GM18505 (cell line): Measurements from ENCODE around the gene SERPINH1.
A peak's percentile ranks its signal among the peaks of the same experiment; 100 is the strongest.

Experiments
- ATAC-seq: cut with Tn5 transposase; IDR thresholded peaks from one replicate; pipeline ENCODE4 v1.9.1; 2021; ENCODE audit not compliant: unreplicated experiment
- POLR2A ChIP-seq: IDR thresholded peaks from 4 replicates; pipeline ENCODE4 v1.6.1; 2011; ENCODE audit warnings: borderline replicate concordance; ENCODE audit not compliant: insufficient read depth, insufficient read length; ENCODE audit errors: extremely low read depth

Gene SERPINH1

DNA sequence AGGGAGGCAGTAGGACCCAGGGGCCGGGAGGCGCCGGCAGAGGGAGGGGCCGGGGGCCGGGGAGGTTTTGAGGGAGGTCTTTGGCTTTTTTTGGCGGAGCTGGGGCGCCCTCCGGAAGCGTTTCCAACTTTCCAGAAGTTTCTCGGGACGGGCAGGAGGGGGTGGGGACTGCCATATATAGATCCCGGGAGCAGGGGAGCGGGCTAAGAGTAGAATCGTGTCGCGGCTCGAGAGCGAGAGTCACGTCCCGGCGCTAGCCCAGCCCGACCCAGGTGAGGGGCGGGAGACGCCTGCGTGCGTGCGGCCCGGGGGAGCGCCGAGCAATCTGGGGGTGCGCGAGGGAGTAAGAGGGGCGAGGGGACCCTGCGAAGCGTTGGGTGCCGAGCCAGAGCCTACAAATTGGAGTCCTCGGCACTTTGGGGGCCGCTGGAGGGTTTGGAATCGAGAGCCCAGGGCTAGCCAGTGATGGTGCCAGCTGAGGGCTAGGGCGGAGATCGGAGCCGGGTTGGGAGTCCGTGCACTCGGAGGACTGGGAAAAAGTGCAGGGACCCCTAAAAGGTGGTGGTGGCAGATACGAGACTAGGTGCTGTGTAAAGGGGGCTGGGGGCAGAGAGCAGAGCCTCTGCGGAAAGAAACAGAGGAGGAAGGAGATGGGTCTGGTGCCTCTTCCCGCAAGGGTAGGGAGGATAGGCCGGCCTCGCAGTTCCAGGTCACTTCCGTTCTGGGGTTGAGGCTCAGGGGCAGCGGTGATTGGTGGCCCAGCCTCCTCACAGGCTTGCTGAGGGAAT lies at the start of gene SERPINH1:
Gene SERPINH1 (plus strand): TSS at position 206 of the 788 bp plus-strand sequence. CDS start 4,097 bp downstream, outside the sequence.
- peak; percentile 85 for TF ChIP-seq POLR2A

DNA sequence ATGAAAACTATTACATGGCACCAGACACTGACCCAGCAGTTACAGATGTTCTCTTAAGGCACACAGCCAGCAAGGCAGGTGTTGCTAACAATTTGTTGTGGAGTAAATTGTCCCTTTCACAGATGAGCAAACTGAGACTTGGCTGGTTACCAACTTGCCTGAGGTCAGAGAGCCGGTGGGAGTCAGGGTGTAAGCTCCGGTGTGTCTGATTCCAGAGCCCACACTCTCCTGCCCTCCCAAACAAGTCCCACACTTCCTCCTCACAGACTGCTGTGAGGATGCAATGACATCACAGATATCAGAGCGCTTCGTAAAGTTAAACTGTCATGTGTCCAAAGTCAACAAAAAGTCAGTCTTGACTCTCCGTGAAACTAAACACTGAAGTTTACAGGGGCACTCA lies 48.8 kb upstream of the SERPINH1 start:
- no peak for TF ChIP-seq POLR2A
- no peak for ATAC-seq

More for the DNA sequence above, at the start of gene SERPINH1:
- peak; percentile 67 for ATAC-seq

DNA sequence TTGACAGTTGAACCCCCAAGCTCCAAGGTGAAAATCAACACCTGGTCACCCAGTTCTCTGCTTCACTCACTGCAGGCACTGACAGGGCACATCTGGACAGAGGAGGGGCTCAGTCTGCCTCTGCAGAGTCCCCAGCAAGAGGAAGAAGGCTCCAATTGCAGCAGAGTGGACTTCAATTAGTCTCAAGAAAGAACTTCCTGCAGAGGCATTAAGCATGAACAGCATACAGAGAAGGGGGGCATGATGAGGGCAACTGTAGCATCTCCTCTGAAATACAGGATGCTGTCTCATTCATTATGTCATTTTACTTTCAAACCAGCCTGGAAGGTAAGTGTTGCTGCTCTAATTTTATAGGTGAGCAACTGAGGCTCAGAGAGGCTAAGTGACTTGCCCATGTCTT lies 47.5 kb upstream of the SERPINH1 start:
- no peak for ATAC-seq
- no peak for TF ChIP-seq POLR2A

DNA sequence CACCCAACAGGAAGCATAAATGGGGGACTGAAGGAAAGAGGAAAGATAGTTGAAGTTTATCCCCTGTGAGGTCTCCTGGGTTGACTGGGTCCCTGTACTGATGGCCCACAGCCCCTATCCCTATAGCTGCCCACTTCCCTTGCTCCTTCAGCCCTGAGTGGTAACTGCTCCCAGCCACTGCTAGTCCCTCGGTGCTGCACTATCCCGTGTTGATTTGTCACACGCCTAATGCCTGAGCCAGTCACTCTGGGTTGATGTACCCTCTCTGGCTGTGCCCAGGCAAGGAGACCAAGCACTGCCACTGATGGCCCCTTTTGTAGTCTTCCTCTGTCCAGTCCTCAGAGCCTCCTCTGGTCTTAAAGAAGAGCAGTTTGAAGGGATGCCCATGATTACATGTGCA lies 45.9 kb upstream of the SERPINH1 start:
- no peak for TF ChIP-seq POLR2A
- no peak for ATAC-seq

DNA sequence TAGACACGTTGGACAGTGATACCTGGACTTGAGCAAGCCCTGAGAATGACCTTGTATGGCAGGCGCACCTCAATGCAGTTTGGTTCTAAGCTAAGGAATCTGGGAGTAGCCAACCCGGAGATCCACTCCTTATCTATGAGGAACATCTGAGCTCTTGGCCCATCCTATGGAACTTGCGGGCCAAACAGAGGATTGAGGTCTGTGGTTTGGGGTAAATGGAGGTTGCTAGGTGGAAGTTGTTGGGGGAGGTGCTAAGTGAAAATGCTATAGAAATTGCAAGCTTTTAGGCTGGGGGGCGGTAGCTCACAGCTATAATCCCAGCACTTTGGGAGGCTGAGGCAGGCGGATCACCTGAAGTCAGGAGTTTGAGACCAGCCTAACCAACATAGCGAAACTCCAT lies 45.2 kb upstream of the SERPINH1 start:
- TF ChIP-seq POLR2A, result no peak

DNA sequence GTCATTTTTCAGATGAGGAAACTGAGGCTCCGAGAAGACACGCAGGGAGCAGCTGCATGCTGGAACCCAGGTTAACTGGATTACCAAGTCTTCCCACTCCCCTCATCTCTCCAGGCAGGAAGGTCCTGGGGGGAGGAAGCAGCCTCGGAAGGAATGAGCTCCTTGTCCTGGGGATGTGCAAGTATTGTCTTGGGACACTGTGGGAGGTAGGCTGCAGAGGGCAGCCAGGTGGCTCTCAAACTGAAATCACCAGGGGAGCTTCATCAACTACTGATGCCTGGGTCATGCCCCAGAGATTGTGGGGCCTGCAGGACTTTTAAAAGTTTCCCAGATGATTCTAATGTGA lies 43.9 kb upstream of the SERPINH1 start:
- no peak for TF ChIP-seq POLR2A
- no peak for ATAC-seq

More for the DNA sequence above, 45.2 kb upstream of the SERPINH1 start:
- no peak for ATAC-seq

DNA sequence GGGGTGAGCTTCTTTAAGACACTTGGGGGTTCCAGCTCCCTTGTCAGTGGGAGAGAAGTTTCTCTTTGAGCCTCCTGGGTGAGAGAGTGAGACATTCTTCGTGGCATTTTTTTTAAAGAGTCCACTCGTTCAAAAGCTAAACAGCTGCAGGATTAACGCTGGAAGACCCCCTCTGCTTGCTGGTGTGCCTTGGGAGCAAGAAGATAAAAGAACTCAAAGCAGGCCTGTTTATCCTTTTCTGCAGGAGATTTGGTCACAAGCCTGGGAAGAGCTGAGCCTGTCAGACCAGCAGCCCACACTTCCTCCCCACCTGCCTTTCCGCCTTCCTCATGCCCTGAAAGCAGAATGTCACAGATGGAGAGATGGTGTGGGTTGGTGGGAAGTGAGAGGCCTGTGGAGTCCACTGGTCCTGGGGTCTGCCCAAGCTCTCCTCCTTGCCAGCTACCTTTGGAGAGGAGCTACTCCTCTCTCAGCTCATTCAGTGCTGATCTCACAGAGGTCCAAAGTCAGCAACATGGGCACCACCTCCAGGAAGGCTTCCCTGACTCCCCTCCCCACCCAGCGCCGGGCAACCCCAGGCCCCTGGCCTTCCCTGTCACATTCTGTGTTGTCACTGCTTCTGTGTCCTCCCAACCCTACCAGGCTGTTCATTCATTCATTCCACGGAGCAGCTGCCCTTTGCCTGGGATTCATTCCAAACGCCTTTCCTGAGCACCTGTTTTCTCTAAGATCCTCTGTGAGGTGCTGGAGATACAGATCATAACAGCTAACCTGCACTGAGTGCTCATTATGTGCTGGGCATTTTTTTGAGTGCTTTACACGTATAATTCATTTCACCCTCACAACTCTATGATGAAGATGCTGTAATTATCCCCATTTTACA lies 43.0 kb upstream of the SERPINH1 start:
- ATAC-seq, result no peak
- TF ChIP-seq POLR2A, result no peak

DNA sequence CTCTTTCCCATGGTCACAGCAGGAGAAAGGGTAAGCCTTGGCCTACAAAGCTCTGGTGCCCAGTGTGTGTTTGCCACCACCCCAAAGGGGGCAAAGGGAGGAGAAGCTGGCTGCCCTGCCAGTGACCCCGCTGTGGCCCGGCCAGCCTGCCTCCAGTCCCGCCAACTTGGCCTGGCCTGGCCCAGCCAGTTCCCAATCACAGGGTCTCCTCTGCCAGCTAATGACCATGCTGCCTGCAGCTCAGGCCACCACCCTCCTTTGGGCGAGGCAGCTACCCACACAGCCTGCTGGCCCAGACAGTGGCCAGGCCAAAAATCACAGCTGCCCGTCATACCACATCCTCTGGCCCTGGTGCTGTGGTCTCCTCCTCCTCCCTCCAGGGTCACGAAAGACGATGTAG lies 41.4 kb upstream of the SERPINH1 start:
- no peak for ATAC-seq
- TF ChIP-seq POLR2A, result no peak

DNA sequence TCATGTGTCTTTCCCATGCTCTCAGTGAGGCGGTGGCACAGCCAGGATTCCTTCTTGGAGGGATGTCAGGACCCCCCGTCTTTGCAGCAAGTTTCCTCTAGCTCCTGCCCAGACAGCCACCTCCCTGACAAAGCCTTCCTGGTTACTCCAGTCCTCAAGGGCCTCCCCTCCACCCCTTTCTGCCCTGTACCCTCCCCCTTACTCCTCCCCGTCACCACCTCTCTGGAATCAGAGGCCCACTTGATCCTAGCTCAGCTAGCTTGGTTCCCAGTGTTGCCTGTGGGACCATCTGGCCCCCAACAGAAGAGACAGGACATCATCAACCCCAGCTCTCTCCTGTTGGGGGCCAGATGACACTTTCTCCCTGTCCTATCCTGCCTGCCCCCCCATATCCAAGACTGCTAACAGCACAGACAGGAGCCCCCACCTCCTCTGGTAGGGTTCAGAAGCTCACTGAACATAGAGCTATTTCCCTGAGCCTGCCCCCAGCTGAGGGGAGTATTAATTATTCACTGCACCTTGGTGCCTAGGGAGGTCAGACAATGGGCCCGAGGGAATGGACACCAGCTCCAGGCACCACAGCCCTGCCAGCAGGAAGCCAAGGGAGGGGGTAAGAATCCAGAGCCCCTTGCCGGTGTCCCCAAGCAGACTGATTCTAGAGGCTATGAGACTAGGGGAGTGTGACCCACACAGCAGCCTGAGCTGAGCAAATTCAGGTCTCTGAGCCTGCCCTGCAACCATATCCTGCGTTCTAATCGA lies 39.6 kb upstream of the SERPINH1 start:
- no peak for TF ChIP-seq POLR2A
- ATAC-seq, result no peak

DNA sequence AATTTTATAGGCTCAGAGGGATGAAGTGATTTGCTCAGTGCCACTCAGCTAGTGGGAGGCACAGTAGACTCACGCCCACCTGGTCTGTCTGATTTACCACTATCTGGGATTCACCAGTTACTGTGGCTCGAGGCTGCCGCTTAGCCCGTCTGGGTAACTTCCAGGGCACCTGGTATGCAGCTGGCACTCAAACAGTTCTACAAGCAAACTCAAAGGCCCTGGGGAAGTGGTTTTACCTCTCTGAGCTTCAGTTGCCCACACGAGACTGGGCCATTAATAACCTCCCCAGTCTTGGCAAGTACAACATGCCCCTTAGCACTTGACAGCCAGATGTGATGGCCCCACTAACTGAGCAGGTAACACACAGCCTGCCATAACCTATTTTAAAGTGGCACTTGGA lies 38.9 kb upstream of the SERPINH1 start:
- ATAC-seq, result no peak
- TF ChIP-seq POLR2A, result no peak

DNA sequence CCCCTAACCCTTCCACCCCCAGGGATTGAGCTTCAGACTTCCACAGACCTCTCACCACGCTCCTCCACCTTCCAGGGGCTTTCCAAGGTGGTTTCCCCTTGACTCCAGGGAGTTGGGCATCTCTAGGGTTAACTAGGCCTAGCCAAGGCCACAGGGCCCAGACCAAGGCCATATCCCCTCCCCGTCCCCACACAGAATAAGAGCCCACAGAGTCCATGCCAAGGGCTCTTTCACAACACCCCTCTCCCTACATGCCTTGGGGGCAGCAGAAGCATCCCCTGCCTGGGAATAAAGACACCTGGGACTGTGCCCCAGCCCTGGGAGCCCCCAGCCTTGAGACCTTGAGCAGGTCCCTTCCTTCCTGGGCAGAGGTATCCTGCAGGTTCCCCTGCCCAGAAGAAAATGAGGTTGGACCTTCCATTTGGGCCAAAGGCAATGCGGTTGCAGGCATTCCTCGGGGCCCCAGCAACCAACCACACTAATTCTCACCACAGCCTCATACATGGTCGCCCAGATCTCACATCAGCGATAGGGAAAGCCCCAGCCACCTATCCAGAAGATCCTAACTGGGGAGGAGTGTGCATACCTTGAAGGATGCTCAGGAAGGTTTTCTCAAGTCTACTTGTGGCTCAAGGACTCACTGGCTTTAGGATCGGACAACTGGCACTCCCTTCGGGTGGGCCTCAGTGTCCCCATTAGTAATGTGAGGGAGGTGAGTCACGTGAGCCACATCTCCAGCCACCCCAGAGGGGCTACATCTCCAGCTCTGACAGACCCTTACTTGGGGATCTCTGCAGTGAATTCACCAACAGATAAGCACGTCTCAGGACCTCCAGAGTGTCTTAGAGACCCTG lies 38.0 kb upstream of the SERPINH1 start:
- ATAC-seq, result no peak
- TF ChIP-seq POLR2A, result no peak

DNA sequence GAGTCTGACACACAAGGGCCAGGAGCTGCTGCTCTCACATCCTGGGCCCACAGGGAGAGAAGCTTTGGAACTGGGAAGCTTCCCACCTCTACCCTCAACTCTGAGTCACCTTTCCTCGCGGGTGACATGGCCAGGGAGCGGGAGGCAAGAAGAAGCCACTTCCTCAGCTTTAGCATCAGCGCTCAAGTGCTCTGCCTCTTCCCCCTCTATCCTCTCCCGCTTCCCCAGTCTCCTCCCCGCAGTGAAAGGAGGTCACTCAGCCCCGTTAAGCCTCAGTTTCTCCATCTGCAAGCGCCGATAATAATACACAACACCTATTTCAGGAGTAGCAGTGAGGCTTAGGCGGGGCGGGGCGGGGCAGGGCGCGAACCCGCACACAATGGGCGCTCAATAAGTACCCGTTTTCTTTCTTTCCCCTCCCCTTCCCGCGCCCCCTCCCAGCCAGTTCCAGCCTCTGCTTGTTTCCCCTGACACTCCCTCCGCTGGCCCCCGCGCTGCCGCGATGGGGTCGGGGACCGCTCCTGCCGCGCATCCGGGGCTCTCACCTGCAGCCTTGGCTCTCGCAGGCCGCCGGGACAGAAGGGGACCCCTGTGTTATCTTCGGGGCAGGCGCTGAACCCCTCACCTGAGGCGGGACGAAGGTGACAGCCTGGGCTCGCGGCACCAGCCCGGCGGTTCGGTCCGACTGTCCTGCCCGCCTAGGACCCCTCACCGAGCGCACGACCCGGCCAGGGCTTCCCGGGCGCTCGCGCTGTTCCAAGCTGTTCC lies 37.2 kb upstream of the SERPINH1 start:
- TF ChIP-seq POLR2A, result no peak
- ATAC-seq, result peak; percentile 13
